Mesodermal cell (in vitro differentiated cells): Measurements from ENCODE around the gene APOBEC3C.
"Not testable (repeated sequence)": the region's sequence is repeated elsewhere in the genome, so short reads cannot be mapped to it uniquely, and the experiment has no call there.

Experiments used
- H3K27ac ChIP-seq: 2 replicates; pipeline ENCODE4 v1.7.0; 2013; ENCODE audit warnings: mild to moderate bottlenecking, low read depth, low read length, moderate library complexity; ENCODE audit not compliant: severe bottlenecking
- H3K36me3 ChIP-seq: 2 replicates; pipeline ENCODE4 v1.7.1; 2013; ENCODE audit warnings: mild to moderate bottlenecking, low read length, moderate library complexity; ENCODE audit not compliant: control insufficient read depth, insufficient read depth
- H3K4me1 ChIP-seq: one replicate; pipeline ENCODE4 v1.7.1; 2013; ENCODE audit warnings: mild to moderate bottlenecking, low read length; ENCODE audit not compliant: insufficient read depth, control insufficient read depth, poor library complexity, severe bottlenecking
- H3K4me3 ChIP-seq: 2 replicates; pipeline ENCODE4 v1.7.0; 2013; ENCODE audit warnings: low read length, control low read depth, mild to moderate bottlenecking; ENCODE audit not compliant: insufficient read depth, poor library complexity, severe bottlenecking; ENCODE audit errors: extremely low read depth
- H3K9me3 ChIP-seq: 2 replicates; pipeline ENCODE4 v1.7.1; 2013; ENCODE audit warnings: mild to moderate bottlenecking, low read length, moderate library complexity; ENCODE audit not compliant: control insufficient read depth
- WGBS, 2 experiments: methylation state at CpG; one replicate each; pipeline ENCODE4 v1.1.5; 2013; ENCODE audit warnings: missing lambda C conversion rate in 2 of 2; ENCODE audit not compliant: insufficient coverage in 2 of 2; 5-methylcytosine and 5-hydroxymethylcytosine counted together

APOBEC3C gene

GRCh38 chr22:39008271-39008850 lies 5.7 kb upstream of the APOBEC3C start:
- 92 to 98% methylated on average over 6 of the region's 8 CpGs for WGBS, 2 experiments
- not testable (repeated sequence) for H3K4me3 ChIP-seq, H3K4me1 ChIP-seq, H3K36me3 ChIP-seq, H3K27ac ChIP-seq, H3K9me3 ChIP-seq

DNA sequence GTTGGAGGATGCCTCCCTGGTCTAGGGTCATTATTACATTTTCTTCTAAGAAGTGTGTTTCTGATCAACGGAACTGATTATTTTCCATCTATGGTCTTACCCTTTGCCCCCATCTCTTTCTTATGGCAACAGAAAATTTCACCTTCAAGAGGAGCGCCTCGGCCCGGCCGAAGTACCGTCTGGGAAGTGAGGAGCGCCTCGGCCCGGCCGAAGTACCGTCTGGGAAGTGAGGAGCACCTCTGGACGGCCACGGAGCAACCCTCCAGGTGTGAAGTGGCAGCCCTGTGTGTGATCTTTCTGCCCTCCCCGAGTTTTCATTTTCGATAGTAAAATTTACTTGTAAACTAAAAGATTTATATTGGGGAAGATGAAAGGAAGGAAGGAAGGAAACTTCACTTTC lies 3.1 kb upstream of the APOBEC3C start:
- Histone ChIP-seq H3K27ac (no peak overlapping the region), H3K4me1 (peaks cover 13% of the 10 kb centered on the region), H3K4me3 (no peak overlapping the region), H3K9me3 (no peaks in the 10 kb centered on the region), H3K36me3 (no peaks in the 10 kb centered on the region)
- WGBS, 2 experiments = 88 to 92% methylated on average over 10 to 13 of the region's 15 CpGs

DNA sequence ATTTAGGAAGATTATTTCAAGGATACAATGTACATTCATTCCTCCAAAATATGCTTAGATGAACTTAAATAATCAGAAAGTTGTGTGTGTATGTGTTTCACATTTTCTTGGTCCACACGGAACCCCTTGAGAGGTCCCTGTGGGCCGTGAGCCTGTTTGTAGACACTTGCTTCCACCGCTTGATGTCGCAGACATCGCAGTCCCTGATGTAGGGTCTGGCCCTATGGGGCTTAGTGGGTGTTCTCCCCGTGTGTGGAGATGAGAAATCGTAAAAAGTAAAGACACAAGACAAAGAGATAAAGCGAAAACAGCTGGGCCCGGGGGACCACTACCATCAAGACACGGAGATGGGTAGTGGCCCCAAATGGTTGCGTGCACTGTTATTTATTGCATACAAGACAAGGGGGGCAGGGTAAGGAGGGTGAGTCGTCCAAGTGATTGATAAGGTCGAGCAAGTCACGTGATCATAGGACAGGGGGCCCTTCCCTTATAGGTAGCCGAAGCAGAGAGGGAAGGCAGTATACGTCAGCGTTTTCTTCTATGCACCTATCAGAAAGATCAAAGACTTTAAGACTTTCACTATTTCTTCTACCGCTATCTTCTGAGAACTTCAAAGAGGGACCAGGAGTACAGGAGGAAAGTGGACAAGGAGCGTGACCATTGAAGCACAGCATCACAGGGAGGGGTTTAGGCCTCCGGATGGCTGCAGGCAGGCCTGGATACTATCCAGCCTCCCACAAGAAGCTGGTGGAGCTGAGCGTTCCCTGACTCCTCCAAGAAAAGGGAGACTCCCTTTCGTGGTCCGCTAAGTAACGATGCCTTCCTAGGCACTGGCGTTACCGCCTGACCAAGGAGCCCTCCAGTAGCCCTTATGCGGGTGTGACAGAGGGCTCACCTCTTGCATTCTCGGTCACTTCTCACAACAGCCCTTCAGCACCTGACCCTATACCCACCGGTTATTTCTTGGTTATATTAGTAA lies 1.2 kb upstream of the APOBEC3C start:
- Histone ChIP-seq H3K27ac (no peak overlapping the region), H3K36me3 (no peaks in the 10 kb centered on the region), H3K9me3 (no peaks in the 10 kb centered on the region), H3K4me1 (peaks cover 13% of the 10 kb centered on the region), H3K4me3 (no peak overlapping the region)
- WGBS, 2 experiments = 87 to 91% methylated on average over 23 to 24 of the region's 29 CpGs

DNA sequence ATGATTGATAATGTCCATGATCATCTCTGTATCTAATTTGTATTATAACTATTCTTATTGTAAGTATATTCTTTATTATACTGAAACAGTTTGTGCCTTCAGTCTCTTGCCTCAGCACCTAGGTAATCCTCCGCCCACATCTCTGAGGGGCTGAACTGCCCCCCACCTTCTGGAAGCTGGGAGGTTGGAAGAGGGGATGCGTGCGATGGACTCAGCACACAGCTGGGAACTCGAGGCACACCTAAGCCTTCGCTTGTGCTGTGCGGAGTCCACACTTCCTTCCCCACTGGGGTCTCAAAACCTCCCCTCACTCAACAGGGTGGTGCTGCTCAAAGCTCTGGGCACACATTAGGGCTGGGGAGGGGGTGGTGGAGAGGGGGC lies 506 bp upstream of the APOBEC3C start:
- not testable (repeated sequence) for H3K9me3 ChIP-seq, H3K36me3 ChIP-seq, H3K4me3 ChIP-seq
- Histone ChIP-seq H3K27ac (peak overlapping the region; percentile 68), H3K4me1 (peaks cover 13% of the 10 kb centered on the region)
- WGBS, 2 experiments = 60% methylated on average over 1 of the region's 6 CpGs; no CpG with 5 or more reads in 1 of the 2 experiments

- Histone ChIP-seq H3K27ac (peak overlapping the region; percentile 68), H3K4me1 (peaks cover 13% of the 10 kb centered on the region), H3K4me3 (peak overlapping the region; percentile 48)
- not testable (repeated sequence) for H3K36me3 ChIP-seq, H3K9me3 ChIP-seq
- 66 to 75% methylated on average over 4 to 5 of the region's 6 CpGs for WGBS, 2 experiments
These were observed 665 bp downstream of the APOBEC3C start for GRCh38 chr22:39014723-39015121.

- H3K9me3 ChIP-seq = no peaks in the 10 kb centered on the region
- H3K27ac ChIP-seq = no peak overlapping the region
- peaks cover 8% of the 10 kb centered on the region for H3K36me3 ChIP-seq
- H3K4me3 ChIP-seq = no peak overlapping the region
- WGBS, 2 experiments = 93 to 99% methylated on average over 12 to 13 of the region's 13 CpGs
- H3K4me1 ChIP-seq = peaks cover 19% of the 10 kb centered on the region
These were observed 2.5 kb downstream of the APOBEC3C start for GRCh38 chr22:39016592-39016991.

GRCh38 chr22:39017596-39018365 lies 3.7 kb downstream of the APOBEC3C start:
- Histone ChIP-seq H3K4me1 (peaks cover 26% of the 10 kb centered on the region), H3K9me3 (no peaks in the 10 kb centered on the region), H3K36me3 (peaks cover 8% of the 10 kb centered on the region), H3K27ac (no peak overlapping the region), H3K4me3 (no peak overlapping the region)
- 72 to 81% methylated on average over 13 to 14 of the region's 18 CpGs for WGBS, 2 experiments

GRCh38 chr22:39020021-39020651 lies 6.1 kb downstream of the APOBEC3C start:
- H3K36me3 ChIP-seq, H3K9me3 ChIP-seq, H3K27ac ChIP-seq, H3K4me3 ChIP-seq: not testable (repeated sequence)
- 68 to 72% methylated on average over 6 to 7 of the region's 15 CpGs for WGBS, 2 experiments
- peaks cover 19% of the 10 kb centered on the region for H3K4me1 ChIP-seq

DNA sequence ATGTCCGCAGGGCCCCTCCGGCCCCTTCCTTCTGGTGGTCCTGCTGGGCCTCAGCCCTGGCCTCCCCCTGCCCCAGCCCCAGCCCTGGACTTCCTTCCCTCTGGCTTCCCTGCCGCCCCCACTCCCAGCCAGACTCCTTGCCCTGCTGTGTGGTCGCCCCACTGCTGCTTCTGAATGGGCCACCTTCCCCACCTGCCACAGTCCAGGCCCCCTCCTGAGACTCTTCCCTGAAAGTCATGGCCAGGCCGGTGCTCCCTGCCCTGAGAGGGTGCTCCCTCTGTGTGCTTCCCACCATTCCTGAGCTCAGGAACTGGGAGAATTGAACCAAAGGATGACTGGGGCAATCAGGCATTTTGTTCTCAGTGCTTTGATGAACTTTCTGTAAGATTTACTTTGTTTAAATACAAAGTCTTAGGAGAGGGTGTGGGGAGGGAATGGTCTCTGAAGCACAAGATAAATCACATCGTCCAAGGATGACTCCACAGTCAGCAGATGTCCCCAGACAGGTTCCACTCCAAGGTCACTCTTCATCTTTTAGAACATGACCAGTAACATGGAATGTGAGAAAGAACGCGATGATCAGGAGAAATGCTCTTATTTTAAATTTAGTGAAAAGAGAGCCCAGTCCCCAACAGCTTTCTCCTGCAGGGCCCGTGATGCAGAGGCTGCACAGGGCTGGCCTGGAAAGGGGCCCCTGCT lies 7.6 kb downstream of the APOBEC3C start:
- WGBS, 2 experiments = 71 to 94% methylated on average over 3 to 7 of the region's 9 CpGs
- Histone ChIP-seq H3K9me3 (no peaks in the 10 kb centered on the region), H3K27ac (peak overlapping the region; percentile 23), H3K36me3 (peaks cover 8% of the 10 kb centered on the region), H3K4me1 (peaks cover 13% of the 10 kb centered on the region), H3K4me3 (no peak overlapping the region)
